Psoas muscle (tissue), 8 donors: ENCODE results near the gene ZNF556. TPM values are rescaled to one million over a fixed set of nuclear protein-coding genes. Genes with fewer than 3 reads are reported as not detected.
"Not testable (repeated sequence)": the region's sequence is repeated elsewhere in the genome, so short reads cannot be mapped to it uniquely, and the experiment has no call there.

Source experiments
- ATAC-seq, 4 donors: fragments of 200-7000 bp; cut with Tn5 transposase; one replicate each; pipeline ENCODE4 v1.9.1; 2020; ENCODE audit warnings: moderate library complexity in 3 of 4, mild to moderate bottlenecking in 2 of 4
- DNase-seq, 2 donors: peaks; one replicate each; pipeline ENCODE4 v3.0.0-alpha.2; 2020
- H3K27ac ChIP-seq: fragments of 200-600 bp; one replicate; pipeline ENCODE4 v1.8.0; 2022
- H3K27me3 ChIP-seq, 3 donors: fragments of 200-600 bp in 1 of 3; one replicate each; pipeline versions ENCODE4 v1.6.1 to v1.8.0; 2013 to 2022; ENCODE audit warnings: low read length in 2 of 3, mild to moderate bottlenecking in 2 of 3, moderate library complexity in 1 of 3; ENCODE audit not compliant: insufficient read depth in 3 of 3
- H3K36me3 ChIP-seq, 2 donors: fragments of 200-600 bp in 1 of 2; one replicate each; pipeline versions ENCODE4 v1.6.1 to v1.8.0; 2013 to 2022; ENCODE audit warnings: low read depth in 1 of 2, mild to moderate bottlenecking in 1 of 2, moderate library complexity in 1 of 2; ENCODE audit not compliant: insufficient read depth in 1 of 2
- H3K4me1 ChIP-seq: fragments of 200-600 bp; one replicate; pipeline ENCODE4 v1.8.0; 2022
- H3K4me3 ChIP-seq: fragments of 200-600 bp; one replicate; pipeline ENCODE4 v1.8.0; 2022; ENCODE audit warnings: mild to moderate bottlenecking
- H3K9me3 ChIP-seq: fragments of 200-600 bp; one replicate; pipeline ENCODE4 v1.8.0; 2022
- CTCF ChIP-seq: fragments of 200-600 bp; IDR thresholded peaks from one replicate; pipeline ENCODE4 v1.8.0; 2022; ENCODE audit warnings: antibody characterized with exemption
- WGBS, 3 donors: extraction: QIAGEN DNeasy Blood & Tissue Kit; methylation state at CpG; one replicate each; pipeline versions ENCODE4 v1.1.6 to v1.1.7; 2013; 5-methylcytosine and 5-hydroxymethylcytosine counted together
- intact Hi-C, 2 donors: fragments of 100-400 bp; cut with DNase I; formaldehyde crosslinking; loops; one replicate each; pipeline versions ENCODE4 v1.11.0 to v1.14.2; 2022
- polyA plus RNA-seq, 3 donors: library from polyadenylated mRNA; stranded (reverse); fragments of 200-250 nt; gene quantifications; one replicate each; pipeline ENCODE4 v1.2.3, GENCODE V29; 2013
- total RNA-seq, 4 donors: library from RNA; stranded (reverse); fragmentation: NEBNext Ultra II Directional in 2 of 4; extraction: Animal tissue kit (Norgen Biotek cat#: 25700) in 2 of 4; gene quantifications; one replicate each; pipeline versions ENCODE4 v1.2.1 to v1.2.4, GENCODE V29; 2021 to 2023
- donor health status: healthy with polysubstance abuse.
- donor health status: DM: no; HTN: no; CAD: no; lungs with moderate emphysema.
- donor health status: Bipolar disorder and iron deficiency.
- donor health status: healthy.
- donor health status: DM: yes; HTN: yes; CAD: no.
- donor health status: DM: no; HTN: no; CAD: no.
- donor health status: DM: no; HTN: no; CAD: no.
- donor health status: DM: yes; HTN: yes; CAD: no.

The ZNF556 gene
- total and polyA plus RNA-seq, 7 donors: 0.24 to 15.6 (median 0.79) TPM

- intact Hi-C loops: loop anchor here (2.0 to 5.0 kb wide), 2 partner anchors 275 kb away; no protein-coding TSS in a partner anchor
- no peak overlapping the region for H3K27ac ChIP-seq
- no peaks in the 10 kb centered on the region for H3K4me1 ChIP-seq
- peak in 3 of 4 donors; percentile 45 to 73 (median 61) for ATAC-seq
- TF ChIP-seq CTCF: peak; percentile 55
- peaks cover 0 to 7% (median 0%) of the 10 kb centered on the region in 3 donors for H3K27me3 ChIP-seq
- DNase-seq: no peak
- no peaks in the 10 kb centered on the region for H3K9me3 ChIP-seq
- no peak overlapping the region for H3K4me3 ChIP-seq
- WGBS, 3 donors: 14 to 25% (median 18%) methylated on average over 9 of the region's 9 CpGs
- no peaks in the 10 kb centered on the region for H3K36me3 ChIP-seq
Observed at GRCh38 chr19:2887391-2887914, 20.3 kb downstream of the ZNF556 start.

- intact Hi-C loops: loop anchor here in 1 of 2 donors (5.0 kb wide), 1 partner anchor 274 kb away; no protein-coding TSS in a partner anchor
Observed at GRCh38 chr19:2888731-2889224, 21.6 kb downstream of the ZNF556 start.

GRCh38 chr19:2890531-2890930 is 23.4 kb downstream of the ZNF556 start:
- H3K27me3 ChIP-seq: peaks cover 0 to 10% (median 0%) of the 10 kb centered on the region in 3 donors
- DNase-seq, H3K36me3 ChIP-seq, ATAC-seq, H3K9me3 ChIP-seq, intact Hi-C loops, H3K4me1 ChIP-seq, H3K27ac ChIP-seq, H3K4me3 ChIP-seq: not testable (repeated sequence)
- WGBS, 3 donors: 44 to 59% (median 52%) methylated on average over 8 of the region's 8 CpGs

More at GRCh38 chr19:2888731-2889224, 21.6 kb downstream of the ZNF556 start:
- DNase-seq: peak; percentile 58 to 67
- Histone ChIP-seq H3K27me3 (peaks cover 0 to 10% (median 0%) of the 10 kb centered on the region in 3 donors), H3K9me3 (no peaks in the 10 kb centered on the region), H3K4me1 (no peaks in the 10 kb centered on the region), H3K36me3 (no peaks in the 10 kb centered on the region), H3K4me3 (peak overlapping the region; percentile 30), H3K27ac (no peak overlapping the region)
- peak in 1 of 4 donors; percentile 49 for ATAC-seq
- WGBS, 3 donors: 48 to 62% (median 53%) methylated on average over 37 of the region's 37 CpGs
- TF ChIP-seq CTCF: no peak

- no peak for ATAC-seq
- Histone ChIP-seq H3K27me3 (peaks cover 0 to 10% (median 0%) of the 10 kb centered on the region in 3 donors), H3K4me3 (no peak overlapping the region), H3K27ac (no peak overlapping the region), H3K36me3 (no peaks in the 10 kb centered on the region), H3K4me1 (no peaks in the 10 kb centered on the region), H3K9me3 (peaks cover 12% of the 10 kb centered on the region)
- DNase-seq: no peak
- 71 to 78% (median 77%) methylated on average over 8 of the region's 8 CpGs for WGBS, 3 donors
- TF ChIP-seq CTCF: no peak
- intact Hi-C loops: no loop called here
Observed at GRCh38 chr19:2896694-2897093, 29.6 kb downstream of the ZNF556 start.

GRCh38 chr19:2900296-2901252 is 33.4 kb downstream of the ZNF556 start, which contains the start of gene ZNF57:
ZNF57 (plus strand) TSS chr19:2900928; CDS start chr19:2901046, 118 bp downstream.
- Histone ChIP-seq H3K4me1 (no peaks in the 10 kb centered on the region), H3K36me3 (no peaks in the 10 kb centered on the region), H3K9me3 (peaks cover 12% of the 10 kb centered on the region), H3K4me3 (peak within 1 kb of the TSS; percentile 87), H3K27me3 (no peaks in the 10 kb centered on the region), H3K27ac (peak within 1 kb of the TSS; percentile 79)
- DNase-seq (peak; percentile 100), ATAC-seq (peak; percentile 99 to 100 (median 100))
- intact Hi-C loops: loop anchor here in 1 of 2 donors (5.0 kb wide), 1 partner anchor 42 kb away; the partner anchor contains the start of gene ZNF77
- 0 to 1% (median 0%) methylated on average over 77 to 100 of the region's 100 CpGs for WGBS, 3 donors
- no peak for TF ChIP-seq CTCF
